Fibroblast of lung (primary cell): ENCODE results near the gene ABCC11. TPM values are rescaled to one million over a fixed set of nuclear protein-coding genes. Genes with fewer than 3 reads are reported as not detected.

Experiments
- DNase-seq, 2 donors: peaks; one replicate each; pipeline versions ENCODE4 v3.0.0 to v3.0.0-alpha.2; 2010; ENCODE audit warnings: low read depth in 2 of 2
- H2AFZ ChIP-seq: 2 replicates; pipeline ENCODE4 v1.5.1; 2012; ENCODE audit warnings: low read length, control low read depth, inconsistent platforms
- H3K27ac ChIP-seq: 2 replicates; pipeline ENCODE4 v1.5.1; 2011; ENCODE audit warnings: low read length, control low read depth; ENCODE audit not compliant: insufficient read depth
- H3K27me3 ChIP-seq: 2 replicates; pipeline ENCODE4 v1.5.1; 2011; ENCODE audit warnings: mild to moderate bottlenecking, low read length; ENCODE audit not compliant: control insufficient read depth, insufficient read depth
- H3K36me3 ChIP-seq: 2 replicates; pipeline ENCODE4 v1.5.1; 2011; ENCODE audit warnings: low read length; ENCODE audit not compliant: control insufficient read depth, insufficient read depth
- H3K4me1 ChIP-seq: 2 replicates; pipeline ENCODE4 v1.5.1; 2011; ENCODE audit warnings: low read length; ENCODE audit not compliant: control insufficient read depth, insufficient read depth; ENCODE audit errors: extremely low read depth
- H3K4me2 ChIP-seq: 2 replicates; pipeline ENCODE4 v1.5.1; 2011; ENCODE audit warnings: low read length, control low read depth; ENCODE audit not compliant: insufficient read depth; ENCODE audit errors: extremely low read depth
- H3K4me3 ChIP-seq, 4 experiments: fragments of 200-600 bp in 1 of 4; sonication (generic) in 1 of 4; replicated peaks in 1 of 4; 2 replicates each; pipeline ENCODE4 v1.5.1; 2011 to 2016; ENCODE audit warnings: low read length in 4 of 4, low read depth in 3 of 4, mild to moderate bottlenecking in 3 of 4, control low read depth in 2 of 4, inconsistent platforms in 1 of 4, mixed read lengths in 1 of 4; ENCODE audit not compliant: insufficient read depth in 1 of 4; ENCODE audit errors: control extremely low read depth in 1 of 4
- H3K79me2 ChIP-seq: 2 replicates; pipeline ENCODE4 v1.5.1; 2012; ENCODE audit warnings: mild to moderate bottlenecking, low read length, inconsistent platforms; ENCODE audit not compliant: control insufficient read depth, insufficient read depth
- H3K9ac ChIP-seq: 2 replicates; pipeline ENCODE4 v1.5.1; 2011; ENCODE audit warnings: mild to moderate bottlenecking, low read length, control low read depth; ENCODE audit not compliant: insufficient read depth
- H3K9me3 ChIP-seq: 2 replicates; pipeline ENCODE4 v1.5.1; 2012; ENCODE audit warnings: low read depth, low read length; ENCODE audit not compliant: control insufficient read depth, insufficient read depth
- H4K20me1 ChIP-seq: 2 replicates; pipeline ENCODE4 v1.5.1; 2011; ENCODE audit warnings: low read length; ENCODE audit not compliant: control insufficient read depth, insufficient read depth; ENCODE audit errors: extremely low read depth
- EZH2 ChIP-seq: IDR thresholded peaks from 2 replicates; pipeline ENCODE4 v1.5.1; 2012; ENCODE audit warnings: low read length, control low read depth, mild to moderate bottlenecking; ENCODE audit errors: missing control alignments
- polyA plus RNA-seq, 2 donors: library from polyadenylated mRNA; depleted of rRNA in 1 of 2; stranded (reverse) in 1 of 2; unstranded in 1 of 2; fragments of >200 nt; gene quantifications; 2 replicates each; pipeline ENCODE4 v1.2.1, GENCODE V29; 2011 to 2012; ENCODE audit warnings: missing spikeins in 1 of 2
- total RNA-seq: library from RNA; depleted of rRNA; stranded (reverse); fragments of >200 nt; gene quantifications from 2 replicates; pipeline ENCODE4 v1.2.1, GENCODE V29; 2014
- TF ChIP-seq, protein P1 (sequence below), 2 donors: IDR thresholded peaks in 1 of 2; conservative IDR thresholded peaks in 1 of 2; 1 replicate in 1 of 2; 2 replicates in 1 of 2; pipeline ENCODE4 v1.5.1; 2011 to 2012; ENCODE audit warnings: low read length in 2 of 2, control low read depth in 1 of 2, inconsistent platforms in 1 of 2, low read depth in 1 of 2, mild to moderate bottlenecking in 1 of 2

ABCC11 gene
- total and polyA plus RNA-seq, 2 donors (not counting 1 experiment from before 2014, with no cell fraction given): 0.17 to 0.20 TPM

GRCh38 chr16:48292452-48292851 is 45.1 kb upstream of the ABCC11 start:
- Histone ChIP-seq H3K27me3 (no peaks in the 10 kb centered on the region), H3K27ac (no peak overlapping the region), H2AFZ (no peak overlapping the region), H3K9ac (no peak overlapping the region), H3K4me2 (no peak overlapping the region), H3K4me1 (no peaks in the 10 kb centered on the region), H3K9me3 (no peaks in the 10 kb centered on the region), H3K79me2 (no peaks in the 10 kb centered on the region), H3K4me3 (no peak overlapping the region), H3K36me3 (no peaks in the 10 kb centered on the region), H4K20me1 (no peaks in the 10 kb centered on the region)
- no peak for DNase-seq
- TF ChIP-seq EZH2: no peak
- TF ChIP-seq, protein P1, sequence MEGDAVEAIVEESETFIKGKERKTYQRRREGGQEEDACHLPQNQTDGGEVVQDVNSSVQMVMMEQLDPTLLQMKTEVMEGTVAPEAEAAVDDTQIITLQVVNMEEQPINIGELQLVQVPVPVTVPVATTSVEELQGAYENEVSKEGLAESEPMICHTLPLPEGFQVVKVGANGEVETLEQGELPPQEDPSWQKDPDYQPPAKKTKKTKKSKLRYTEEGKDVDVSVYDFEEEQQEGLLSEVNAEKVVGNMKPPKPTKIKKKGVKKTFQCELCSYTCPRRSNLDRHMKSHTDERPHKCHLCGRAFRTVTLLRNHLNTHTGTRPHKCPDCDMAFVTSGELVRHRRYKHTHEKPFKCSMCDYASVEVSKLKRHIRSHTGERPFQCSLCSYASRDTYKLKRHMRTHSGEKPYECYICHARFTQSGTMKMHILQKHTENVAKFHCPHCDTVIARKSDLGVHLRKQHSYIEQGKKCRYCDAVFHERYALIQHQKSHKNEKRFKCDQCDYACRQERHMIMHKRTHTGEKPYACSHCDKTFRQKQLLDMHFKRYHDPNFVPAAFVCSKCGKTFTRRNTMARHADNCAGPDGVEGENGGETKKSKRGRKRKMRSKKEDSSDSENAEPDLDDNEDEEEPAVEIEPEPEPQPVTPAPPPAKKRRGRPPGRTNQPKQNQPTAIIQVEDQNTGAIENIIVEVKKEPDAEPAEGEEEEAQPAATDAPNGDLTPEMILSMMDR (conservative IDR thresholded peaks at IDR 0.05 in 1 of 2, IDR thresholded peaks at IDR 0.05 in 1 of 2; ENCODE audit: low read depth in 1 of 2, low read length in 2 of 2): no peak

- H3K4me3 ChIP-seq: no peak overlapping the region
- H2AFZ ChIP-seq: no peak overlapping the region
- no peaks in the 10 kb centered on the region for H3K4me1 ChIP-seq
- no peaks in the 10 kb centered on the region for H4K20me1 ChIP-seq
- no peak for DNase-seq
- no peak overlapping the region for H3K9ac ChIP-seq
- no peak overlapping the region for H3K27ac ChIP-seq
- no peaks in the 10 kb centered on the region for H3K27me3 ChIP-seq
- no peak overlapping the region for H3K4me2 ChIP-seq
- TF ChIP-seq, protein P1 (conservative IDR thresholded peaks at IDR 0.05 in 1 of 2, IDR thresholded peaks at IDR 0.05 in 1 of 2; ENCODE audit: low read depth in 1 of 2, low read length in 2 of 2): no peak
- no peak for TF ChIP-seq EZH2
- H3K9me3 ChIP-seq: no peaks in the 10 kb centered on the region
- H3K36me3 ChIP-seq: peaks cover 2% of the 10 kb centered on the region
- no peaks in the 10 kb centered on the region for H3K79me2 ChIP-seq
These were observed 44.4 kb upstream of the ABCC11 start for GRCh38 chr16:48291754-48292153.

- Histone ChIP-seq H3K9ac (no peak overlapping the region), H3K9me3 (no peaks in the 10 kb centered on the region), H3K36me3 (peaks cover 3% of the 10 kb centered on the region), H3K27me3 (no peaks in the 10 kb centered on the region), H2AFZ (no peak overlapping the region), H3K79me2 (no peaks in the 10 kb centered on the region), H3K4me2 (no peak overlapping the region), H3K4me3 (no peak overlapping the region), H4K20me1 (no peaks in the 10 kb centered on the region), H3K27ac (no peak overlapping the region), H3K4me1 (no peaks in the 10 kb centered on the region)
- TF ChIP-seq EZH2: no peak
- TF ChIP-seq, protein P1 (conservative IDR thresholded peaks at IDR 0.05 in 1 of 2, IDR thresholded peaks at IDR 0.05 in 1 of 2; ENCODE audit: low read depth in 1 of 2, low read length in 2 of 2): no peak
- DNase-seq: peak in 1 of 2 donors; percentile 56
These were observed 44.0 kb upstream of the ABCC11 start for GRCh38 chr16:48291303-48291702.
